Skin epidermis (tissue), 12 donors: ENCODE measurements around the gene IL20.

Source experiments
- H3K27ac ChIP-seq, 21 experiments: fragments of 200-600 bp; sonication (generic) in 11 of 21; one replicate each; pipeline ENCODE4 v1.5.0; 2020; ENCODE audit warnings: mild to moderate bottlenecking in 3 of 21, inconsistent platforms in 2 of 21, moderate library complexity in 2 of 21
- H3K4me3 ChIP-seq, 7 experiments: fragments of 200-600 bp; sonication (generic) in 2 of 7; one replicate each; pipeline ENCODE4 v1.5.0; 2020; ENCODE audit warnings: inconsistent platforms in 2 of 7, mild to moderate bottlenecking in 2 of 7, moderate library complexity in 1 of 7

Gene IL20

GRCh38 chr1:206898089-206898914 lies 32.9 kb downstream of the IL20 start:
- Histone ChIP-seq H3K27ac (peak overlapping the region in 7 of 21 experiments; percentile 3 to 76 (median 16)), H3K4me3 (no peak overlapping the region)

DNA sequence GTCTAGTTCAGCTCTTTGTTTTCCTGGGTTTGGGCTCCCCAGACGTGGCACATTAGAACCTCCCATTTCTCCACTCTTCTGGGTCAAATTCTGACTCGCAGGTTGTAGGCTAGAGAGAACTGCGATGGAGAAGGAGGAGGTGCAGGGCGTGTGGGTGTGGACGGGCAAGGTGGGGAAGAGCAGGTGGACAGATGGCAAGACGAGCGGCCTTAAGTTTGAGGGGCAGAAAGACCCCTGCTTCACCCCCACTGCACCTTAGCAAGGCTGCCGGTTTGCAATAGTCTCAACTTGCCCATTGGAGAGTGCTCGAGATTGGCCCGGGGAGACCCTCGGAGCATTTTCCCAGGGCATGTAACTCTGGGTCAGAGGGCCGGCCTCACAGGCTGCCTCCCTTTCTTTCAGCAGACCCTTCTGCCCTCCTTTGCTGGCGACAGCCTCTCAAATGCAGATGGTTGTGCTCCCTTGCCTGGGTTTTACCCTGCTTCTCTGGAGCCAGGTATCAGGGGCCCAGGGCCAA lies 33.5 kb downstream of the IL20 start:
- peak overlapping the region in 5 of 21 experiments; percentile 6 to 76 (median 16) for H3K27ac ChIP-seq
- H3K4me3 ChIP-seq = no peak overlapping the region

DNA sequence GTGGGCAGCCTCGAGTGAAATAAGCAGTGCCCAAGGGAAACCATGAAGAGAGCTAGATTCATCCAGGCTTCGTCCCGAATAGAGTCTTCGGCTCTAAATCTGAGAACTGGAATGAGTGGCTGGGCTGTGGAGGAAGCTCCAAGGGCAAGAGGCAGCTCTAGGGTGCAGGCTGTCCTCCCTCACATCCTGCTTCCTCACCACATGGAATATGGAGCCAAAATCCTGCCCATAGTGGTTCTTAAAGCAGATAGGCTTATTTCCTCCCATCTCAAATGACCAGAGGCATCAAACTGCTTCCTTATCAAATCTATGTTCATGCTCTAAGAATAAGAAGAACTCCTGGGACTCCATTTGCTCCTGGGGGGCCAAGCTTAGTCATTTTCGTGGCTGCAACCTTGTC lies 34.3 kb downstream of the IL20 start:
- H3K27ac ChIP-seq = peak overlapping the region in 1 of 21 experiments; percentile 76
- no peak overlapping the region for H3K4me3 ChIP-seq

DNA sequence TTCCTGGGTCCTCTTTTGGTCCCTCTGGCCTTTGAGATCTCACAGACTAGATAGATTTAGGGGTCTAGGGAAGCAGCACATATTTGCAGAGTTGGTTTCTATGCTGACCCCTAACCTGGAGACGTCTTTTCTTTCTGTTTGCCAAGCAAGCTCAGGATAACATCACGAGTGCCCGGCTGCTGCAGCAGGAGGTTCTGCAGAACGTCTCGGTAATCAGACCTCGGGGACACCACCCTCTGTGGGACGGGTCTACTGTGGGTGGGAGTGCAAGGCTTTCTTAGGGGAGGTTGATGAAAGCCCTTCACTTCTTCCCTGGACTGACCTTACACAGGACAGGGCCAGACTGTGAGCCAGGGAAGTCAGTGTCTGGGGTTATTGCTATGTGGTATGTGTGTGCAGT lies 34.7 kb downstream of the IL20 start:
- Histone ChIP-seq H3K27ac (peak overlapping the region in 1 of 21 experiments; percentile 76), H3K4me3 (no peak overlapping the region)

DNA sequence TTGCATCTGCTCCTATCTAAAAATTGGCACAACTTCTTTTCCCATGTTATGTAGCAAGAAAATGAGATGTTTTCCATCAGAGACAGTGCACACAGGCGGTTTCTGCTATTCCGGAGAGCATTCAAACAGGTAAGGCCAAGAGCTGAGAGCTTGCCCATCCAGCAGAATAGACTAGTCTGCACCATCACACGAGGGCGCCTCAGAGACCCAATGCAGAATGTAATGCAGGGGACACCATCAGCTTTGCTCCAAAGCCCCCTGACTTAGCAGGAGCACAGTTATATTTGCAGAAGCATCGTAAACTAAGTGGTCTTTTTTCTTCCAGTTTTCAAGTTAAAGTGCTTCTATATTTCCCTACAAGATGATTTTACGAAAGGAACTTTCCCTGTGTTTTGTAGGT lies 36.5 kb downstream of the IL20 start:
- no peak overlapping the region for H3K4me3 ChIP-seq
- no peak overlapping the region for H3K27ac ChIP-seq

DNA sequence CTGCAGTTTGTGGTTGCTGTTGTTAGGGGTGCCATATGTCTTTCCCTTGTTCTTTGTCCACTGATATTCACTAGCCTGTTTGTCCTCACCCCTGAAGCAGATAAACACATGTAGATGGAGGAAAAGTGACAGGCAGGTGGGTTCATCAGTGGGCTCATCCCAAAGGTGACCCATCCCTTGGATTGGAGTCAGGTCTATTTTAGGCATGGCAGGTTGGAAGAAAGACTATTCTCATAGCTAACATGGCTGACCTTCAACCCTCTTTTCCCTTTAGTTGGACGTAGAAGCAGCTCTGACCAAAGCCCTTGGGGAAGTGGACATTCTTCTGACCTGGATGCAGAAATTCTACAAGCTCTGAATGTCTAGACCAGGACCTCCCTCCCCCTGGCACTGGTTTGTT lies 37.3 kb downstream of the IL20 start:
- Histone ChIP-seq H3K27ac (no peak overlapping the region), H3K4me3 (no peak overlapping the region)

GRCh38 chr1:206903687-206904086 lies 38.3 kb downstream of the IL20 start:
- H3K27ac ChIP-seq = no peak overlapping the region

DNA sequence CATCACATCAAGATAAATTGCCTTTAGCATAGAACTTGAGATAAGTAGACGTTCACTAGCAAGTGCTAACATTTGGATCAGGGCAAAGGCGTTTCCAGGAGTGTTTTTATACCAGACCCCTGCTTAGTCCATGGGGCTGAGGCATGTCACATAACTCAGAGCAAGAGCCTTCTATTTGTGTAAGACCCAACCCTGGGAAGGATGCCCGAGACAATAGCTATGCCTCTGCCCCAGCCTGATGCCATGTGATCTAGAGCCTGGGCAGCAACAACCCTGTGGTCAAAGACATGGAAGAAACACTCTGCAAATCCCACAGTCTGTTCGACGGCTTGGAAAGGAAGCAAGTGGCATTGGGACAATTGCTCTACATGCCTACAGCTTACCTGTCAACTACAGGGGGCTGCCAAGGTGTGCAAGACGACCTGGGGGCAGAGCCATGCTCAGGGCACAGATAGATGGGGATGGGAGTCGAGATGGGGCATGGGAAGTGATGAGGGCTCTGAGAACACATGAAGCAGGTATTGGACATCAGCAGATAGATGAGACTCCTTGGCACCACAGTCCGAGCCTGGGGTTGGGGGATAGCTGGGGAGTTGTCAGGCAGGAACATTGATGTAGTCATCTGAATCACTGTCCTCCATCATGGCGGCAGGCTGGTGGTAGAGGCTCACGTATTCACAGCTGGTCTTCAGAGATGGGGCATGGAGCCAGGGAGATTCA lies 39.2 kb downstream of the IL20 start:
- H3K4me3 ChIP-seq = no peak overlapping the region
- no peak overlapping the region for H3K27ac ChIP-seq

More at GRCh38 chr1:206903687-206904086, 38.3 kb downstream of the IL20 start:
- no peak overlapping the region for H3K4me3 ChIP-seq

- H3K4me3 ChIP-seq = no peak overlapping the region
- H3K27ac ChIP-seq = peak overlapping the region in 3 of 21 experiments; percentile 10 to 18 (median 11)
These were observed 40.1 kb downstream of the IL20 start for GRCh38 chr1:206905295-206906164.

GRCh38 chr1:206907304-206907991 lies 42.0 kb downstream of the IL20 start:
- no peak overlapping the region for H3K27ac ChIP-seq
- no peak overlapping the region for H3K4me3 ChIP-seq

GRCh38 chr1:206908038-206908437 lies 42.6 kb downstream of the IL20 start:
- Histone ChIP-seq H3K27ac (no peak overlapping the region), H3K4me3 (no peak overlapping the region)

- peak overlapping the region in 20 of 21 experiments; percentile 7 to 85 (median 62) for H3K27ac ChIP-seq
These were observed 43.9 kb downstream of the IL20 start for GRCh38 chr1:206909161-206909882.

GRCh38 chr1:206909883-206910318 lies 44.5 kb downstream of the IL20 start:
- Histone ChIP-seq H3K4me3 (peak overlapping the region; percentile 25 to 46 (median 42)), H3K27ac (peak overlapping the region in 16 of 21 experiments; percentile 22 to 85 (median 66))

More at GRCh38 chr1:206909161-206909882, 43.9 kb downstream of the IL20 start:
- H3K4me3 ChIP-seq = peak overlapping the region; percentile 25 to 46 (median 42)

- Histone ChIP-seq H3K27ac (no peak overlapping the region), H3K4me3 (no peak overlapping the region)
These were observed 45.7 kb downstream of the IL20 start for GRCh38 chr1:206911064-206911663.

DNA sequence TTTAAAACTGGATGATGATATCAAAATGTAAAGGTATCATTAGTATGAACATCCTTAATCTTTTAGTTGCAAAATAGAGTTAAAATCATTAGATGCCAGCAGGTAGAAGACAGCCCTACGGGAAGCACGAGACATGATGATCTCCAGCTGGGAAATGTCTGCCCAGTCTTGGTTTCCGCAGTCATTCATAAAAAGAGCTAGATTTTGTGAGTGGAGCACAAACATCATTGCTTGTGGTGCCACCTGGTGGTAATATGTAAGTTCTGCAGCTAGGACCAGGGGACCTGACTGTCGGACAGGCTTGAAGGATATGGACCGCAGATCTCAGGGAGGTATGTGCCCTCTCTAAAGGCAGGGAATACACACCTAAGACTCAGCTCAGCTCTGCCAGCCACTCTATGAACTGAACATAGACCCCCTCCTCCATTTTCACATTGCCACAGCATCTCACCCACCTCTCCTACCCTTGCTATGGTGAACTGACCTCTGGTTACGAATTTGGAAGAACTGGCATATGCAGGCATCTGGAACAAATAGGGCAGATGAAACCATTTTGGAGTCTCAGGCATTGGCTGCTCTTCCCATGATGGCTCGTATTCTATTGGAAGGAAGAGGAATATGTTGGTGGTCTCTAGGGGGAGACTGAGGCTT lies 47.1 kb downstream of the IL20 start:
- no peak overlapping the region for H3K27ac ChIP-seq
- no peak overlapping the region for H3K4me3 ChIP-seq

DNA sequence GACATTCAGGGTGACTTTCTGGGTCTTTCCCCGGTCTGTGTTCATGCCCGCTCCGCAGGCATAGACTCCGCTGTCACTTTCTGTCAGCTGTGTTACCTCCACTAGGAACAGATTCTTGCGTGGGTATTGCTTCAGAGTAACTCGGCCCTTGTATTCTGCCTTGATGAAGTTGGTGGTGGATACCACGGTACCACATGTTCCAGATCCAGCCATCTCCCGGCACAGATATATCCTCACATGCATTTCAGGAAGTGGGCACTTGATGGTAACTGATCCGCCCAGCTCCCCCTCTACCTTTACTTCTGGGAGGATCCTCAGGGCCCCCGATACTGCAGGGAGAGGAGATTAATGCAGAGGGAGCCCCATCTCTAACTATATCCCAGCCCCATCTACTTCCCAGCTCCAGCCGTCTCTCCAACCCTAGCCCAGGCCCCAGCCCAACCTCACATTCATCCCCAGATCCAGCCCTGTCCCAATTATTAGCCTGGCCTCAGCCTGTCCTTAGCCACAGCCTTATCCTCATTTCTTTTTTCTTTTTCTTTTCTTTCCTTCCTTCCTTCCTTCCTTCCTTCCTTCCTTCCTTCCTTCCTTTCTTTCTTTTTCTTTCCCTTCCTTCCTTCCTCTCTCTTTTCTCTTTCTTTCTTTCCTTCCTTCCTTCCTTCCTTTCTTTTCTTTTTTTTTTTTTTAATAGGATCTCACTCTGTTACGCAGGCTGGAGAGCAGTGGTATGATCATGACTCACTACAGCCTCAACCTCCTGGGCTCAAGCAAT lies 48.5 kb downstream of the IL20 start:
- Histone ChIP-seq H3K4me3 (no peak overlapping the region), H3K27ac (no peak overlapping the region)
